ENCODE measurements around the gene CST8.

The CST8 gene

DNA sequence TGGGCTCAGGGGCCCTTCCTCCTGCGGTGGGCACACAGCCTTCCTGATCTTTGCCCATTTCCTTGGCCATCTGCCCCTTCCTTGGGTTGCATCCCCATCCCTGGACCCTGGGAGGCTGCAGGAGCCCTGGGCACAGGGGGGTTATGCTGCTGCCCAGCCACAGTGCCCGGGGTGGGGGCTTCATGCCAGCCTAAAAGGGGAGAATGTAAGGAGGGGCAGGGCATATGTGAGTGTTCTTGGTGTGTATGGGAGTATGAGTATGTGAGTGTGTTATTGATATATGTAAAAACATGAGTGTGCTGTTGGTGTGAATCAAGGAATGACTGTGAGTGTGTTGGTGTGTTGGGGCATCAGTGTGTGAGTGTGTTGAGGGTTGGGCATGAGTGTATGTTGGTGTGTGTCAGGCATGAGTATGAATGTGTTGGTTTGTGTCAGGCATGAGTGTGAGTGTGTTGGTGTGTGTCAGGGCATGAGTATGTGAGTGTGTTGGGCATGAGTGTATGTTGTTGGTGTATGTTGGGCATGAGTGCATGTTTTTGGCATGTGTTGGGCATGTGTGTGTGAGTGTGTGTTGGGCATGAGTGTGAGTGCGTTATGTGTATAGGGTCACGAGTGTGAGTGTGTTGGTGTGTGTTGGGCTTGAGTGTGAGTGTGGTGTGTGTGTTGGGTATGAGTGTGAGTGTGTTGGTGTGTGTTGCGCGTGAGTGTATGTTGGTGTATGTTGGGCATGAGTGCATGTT, 14.7 kb upstream of the CST8 start:
- no peak for DNase-seq

DNA sequence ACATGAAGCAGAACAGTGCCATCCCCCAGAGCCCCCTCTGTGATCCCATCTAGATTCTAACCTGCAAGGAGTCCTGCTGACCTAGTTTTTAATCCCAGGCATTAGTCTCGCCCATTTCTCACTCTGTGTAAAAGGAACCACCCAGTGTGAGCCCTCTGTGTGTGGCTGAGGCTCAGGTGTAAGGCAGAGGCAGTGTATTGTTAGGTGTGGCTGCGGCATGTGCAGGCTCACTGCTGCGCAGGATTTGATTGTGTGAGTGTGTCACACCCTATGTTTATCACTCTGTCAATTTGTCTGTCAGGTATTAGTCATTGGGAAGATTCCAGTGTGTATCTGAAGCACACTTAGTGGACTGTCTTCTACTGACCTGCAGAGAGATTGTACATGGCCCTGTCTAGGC, 13.7 kb upstream of the CST8 start:
- no peak for DNase-seq

DNA sequence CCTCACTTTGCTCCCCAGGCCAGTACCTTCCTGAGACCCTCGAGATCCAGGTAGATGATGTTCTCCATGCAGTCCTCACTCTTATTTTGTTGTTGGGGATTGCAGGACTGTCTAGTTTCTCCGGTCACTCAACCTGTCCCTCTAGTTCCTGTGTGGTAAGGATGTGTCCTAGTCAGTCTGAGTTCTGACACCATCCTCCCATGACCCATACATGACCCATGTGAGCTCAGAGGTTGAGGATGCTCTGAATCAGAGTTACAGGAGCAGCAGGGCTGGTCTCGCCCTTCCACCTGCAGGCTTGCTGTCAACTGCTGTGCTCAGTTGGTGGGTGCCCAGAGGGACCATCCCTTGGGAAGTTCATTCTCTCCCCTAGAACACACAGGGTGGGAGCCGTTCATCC, 11.9 kb upstream of the CST8 start:
- no peak for DNase-seq

DNA sequence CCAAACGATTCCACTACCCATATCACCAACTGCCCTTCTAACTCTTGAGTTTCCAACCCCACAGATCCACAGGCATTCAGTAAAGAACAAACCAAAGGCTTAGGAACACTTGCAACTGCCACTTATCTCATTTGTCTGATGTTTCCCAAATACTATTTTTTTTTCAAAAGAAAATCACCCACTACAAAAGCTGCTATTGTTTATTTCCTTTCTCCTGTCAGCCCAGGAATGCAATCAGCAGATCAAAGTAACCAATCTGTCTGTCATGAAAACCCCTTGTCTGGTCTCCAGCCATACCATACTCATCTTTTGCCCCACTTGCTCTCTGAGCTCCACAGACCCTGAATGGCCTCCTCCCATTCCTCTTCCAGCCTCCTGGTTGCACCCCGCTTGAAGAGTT, 8.8 kb upstream of the CST8 start:
- no peak for DNase-seq

DNA sequence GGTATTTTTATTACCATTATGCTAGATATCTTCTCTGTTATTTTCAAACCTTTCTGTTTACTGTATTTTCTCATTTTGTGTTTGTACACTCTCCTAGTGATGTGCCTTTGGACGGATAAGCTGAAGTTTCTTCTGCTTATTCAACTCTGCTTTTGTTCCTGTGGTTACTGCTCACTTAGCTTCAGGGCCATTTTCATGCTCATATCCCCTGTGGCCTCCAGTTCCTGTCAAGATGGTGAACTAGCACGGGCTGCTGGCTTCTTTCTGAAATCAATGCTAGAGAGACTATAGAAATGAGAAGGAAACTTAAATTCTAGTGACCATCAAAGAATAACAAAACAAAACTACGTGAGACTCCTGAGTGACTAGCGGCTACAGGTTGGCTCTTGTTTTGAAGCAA, 6.8 kb upstream of the CST8 start:
- no peak for DNase-seq

DNA sequence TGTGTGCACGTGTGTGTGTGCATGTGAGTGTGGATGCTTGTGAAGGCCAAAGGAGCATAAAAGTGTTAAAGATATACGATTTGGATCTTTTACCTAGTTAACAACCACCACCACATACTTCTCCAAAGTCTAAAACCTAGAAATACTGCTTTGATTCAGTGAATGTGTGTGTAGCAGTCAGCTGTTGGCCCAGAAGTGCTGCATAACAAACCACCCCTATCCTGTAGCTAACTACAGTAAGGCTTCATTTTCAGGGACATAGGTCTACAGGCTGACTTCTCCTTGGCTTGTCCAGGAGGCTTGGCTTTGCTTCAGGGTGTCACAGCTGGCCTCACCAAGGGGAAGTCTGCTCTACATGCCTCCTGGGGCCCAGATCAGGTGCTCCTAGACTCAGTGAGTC, 2.4 kb upstream of the CST8 start:
- DNase-seq: no peak

DNA sequence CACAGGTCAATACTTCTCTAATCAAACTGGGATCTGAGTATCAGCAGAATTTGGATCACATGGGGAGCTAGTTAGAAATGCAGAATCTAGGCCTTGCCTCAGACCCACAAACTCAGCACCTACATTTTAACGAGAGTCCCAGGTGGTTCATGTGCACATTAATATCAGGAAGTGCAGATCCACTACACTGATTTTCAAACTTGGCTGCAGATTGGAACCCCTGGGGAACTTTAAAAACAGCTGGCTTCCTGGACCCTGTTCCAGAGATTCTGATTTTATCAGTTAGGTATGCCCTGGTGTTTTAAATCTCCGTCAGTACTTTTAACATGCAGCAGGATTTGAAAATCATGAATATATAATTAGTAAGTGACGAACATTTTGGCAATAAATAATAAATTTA, 1.9 kb upstream of the CST8 start:
- DNase-seq: no peak

DNA sequence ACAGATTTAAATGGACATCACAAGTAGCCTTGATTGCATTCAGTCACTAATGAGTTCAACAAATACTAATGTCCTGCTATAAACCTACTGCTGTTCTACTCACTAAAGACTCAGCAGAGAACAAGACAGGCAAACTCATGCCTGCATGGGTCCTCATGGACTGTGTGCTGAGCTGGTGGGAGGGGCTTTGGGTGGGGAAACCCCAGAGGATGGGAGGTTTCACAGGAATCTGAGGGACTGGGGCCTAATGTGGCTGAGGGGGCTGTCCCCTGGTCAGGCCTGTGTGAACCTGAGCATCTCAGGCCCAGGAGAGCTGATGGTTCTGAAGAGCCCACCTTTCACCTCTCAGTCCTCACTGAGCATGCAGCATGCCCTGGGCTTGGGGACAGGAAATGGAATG, 1.4 kb downstream of the CST8 start:
- DNase-seq: no peak

DNA sequence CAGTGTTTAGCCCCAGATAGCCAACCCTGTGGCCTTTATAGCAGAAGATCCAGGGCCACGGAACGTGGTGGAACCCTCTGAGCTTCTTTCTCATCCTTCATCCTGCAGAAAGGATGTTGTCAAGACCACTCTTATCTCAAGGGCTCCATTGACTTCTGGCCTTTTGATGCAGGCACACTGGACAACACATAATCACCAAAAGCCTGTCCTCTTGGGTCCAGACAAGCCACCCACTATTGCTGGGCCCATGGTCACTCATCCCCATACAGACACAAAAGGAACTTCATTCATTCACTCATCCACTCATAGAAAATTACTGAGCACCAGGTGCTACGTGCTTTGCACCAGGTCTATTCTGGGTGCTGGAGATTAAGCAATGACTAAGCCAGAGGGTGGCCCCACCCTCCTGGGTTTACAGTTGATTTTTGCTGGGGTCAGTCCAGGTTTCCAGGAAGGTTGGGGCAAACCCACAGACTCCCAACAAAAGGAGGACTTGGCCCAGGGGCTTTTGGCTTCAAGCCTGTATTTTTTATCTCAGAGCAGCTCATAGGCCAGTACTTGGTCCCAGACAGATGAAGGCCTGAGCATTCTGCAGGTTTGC, 2.4 kb downstream of the CST8 start:
- no peak for DNase-seq

DNA sequence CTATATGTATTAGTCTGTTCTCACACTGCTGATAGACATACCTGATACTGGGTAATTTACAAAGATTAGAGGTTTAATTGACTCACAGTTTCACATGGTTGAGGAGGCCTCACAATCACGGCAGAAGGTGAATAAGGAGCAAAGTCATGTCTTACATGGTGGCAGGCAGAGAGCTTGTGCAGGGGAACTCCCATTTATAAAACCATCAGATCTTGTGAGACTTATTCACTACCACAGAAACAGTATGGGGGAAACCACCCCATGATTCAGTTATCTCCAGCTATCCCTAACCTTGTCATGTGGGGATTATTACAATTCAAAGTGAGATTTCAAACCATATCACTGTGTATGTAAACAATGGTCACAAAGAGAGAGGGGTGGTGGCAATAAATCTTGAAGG, 6.6 kb downstream of the CST8 start:
- DNase-seq: no peak

DNA sequence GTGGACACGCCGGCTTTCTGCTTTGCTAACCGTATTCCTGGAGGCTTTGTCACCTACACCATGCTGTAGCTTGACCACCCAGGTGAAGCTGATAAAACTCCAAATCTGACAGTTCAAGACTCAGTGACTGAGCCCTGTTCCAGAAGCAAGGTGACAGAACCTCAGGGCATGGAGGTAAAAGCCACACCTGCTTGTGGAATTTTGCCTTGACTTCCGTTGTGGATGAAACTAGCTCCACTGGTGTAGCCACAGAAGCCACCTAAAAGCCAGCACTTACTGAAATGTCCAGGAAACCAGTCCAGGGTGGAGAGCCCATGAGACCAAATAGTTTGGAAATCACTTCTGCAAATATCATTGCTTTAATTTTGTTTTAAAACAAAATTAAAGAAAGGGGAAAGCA, 11.0 kb downstream of the CST8 start:
- no peak for DNase-seq

DNA sequence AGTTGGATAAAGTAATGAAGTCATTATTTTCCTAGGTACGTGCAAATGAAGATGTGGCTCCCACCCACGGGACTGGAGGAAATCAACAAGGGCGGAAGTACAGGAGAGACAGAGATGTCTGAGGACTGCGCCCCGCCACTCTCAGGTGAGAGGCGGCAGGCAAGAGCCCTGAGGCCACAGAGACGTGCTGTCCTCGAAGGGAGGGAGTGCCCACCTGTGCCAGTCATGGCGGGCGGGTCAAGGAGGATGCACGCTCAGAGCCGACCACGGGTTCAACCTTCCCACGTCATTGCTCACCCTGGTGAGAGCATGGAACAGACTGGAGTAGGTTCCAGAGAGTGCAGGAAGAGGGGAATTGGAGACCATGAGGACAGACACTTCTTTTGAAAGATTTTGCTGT, 12.7 kb downstream of the CST8 start:
- no peak for DNase-seq

DNA sequence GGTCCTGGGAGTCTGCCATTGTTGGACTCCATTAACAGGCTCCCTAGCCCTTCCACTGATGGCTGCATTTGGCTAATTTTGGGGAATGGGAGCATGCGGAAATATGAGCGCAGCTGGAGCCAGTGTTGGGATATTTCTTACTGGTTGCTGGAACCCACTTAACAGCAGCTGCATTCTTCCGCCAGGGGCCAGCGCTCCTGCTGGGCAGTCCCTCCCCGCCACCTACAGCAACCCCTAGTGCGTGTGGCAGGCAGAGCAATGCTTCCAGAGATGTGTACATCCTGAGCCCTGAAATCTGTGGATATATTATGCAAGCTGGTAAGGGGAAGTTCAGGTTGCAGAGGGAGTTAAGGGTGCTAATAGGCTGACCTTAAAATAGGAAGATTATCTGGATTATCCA, 16.4 kb downstream of the CST8 start:
- no peak for DNase-seq

DNA sequence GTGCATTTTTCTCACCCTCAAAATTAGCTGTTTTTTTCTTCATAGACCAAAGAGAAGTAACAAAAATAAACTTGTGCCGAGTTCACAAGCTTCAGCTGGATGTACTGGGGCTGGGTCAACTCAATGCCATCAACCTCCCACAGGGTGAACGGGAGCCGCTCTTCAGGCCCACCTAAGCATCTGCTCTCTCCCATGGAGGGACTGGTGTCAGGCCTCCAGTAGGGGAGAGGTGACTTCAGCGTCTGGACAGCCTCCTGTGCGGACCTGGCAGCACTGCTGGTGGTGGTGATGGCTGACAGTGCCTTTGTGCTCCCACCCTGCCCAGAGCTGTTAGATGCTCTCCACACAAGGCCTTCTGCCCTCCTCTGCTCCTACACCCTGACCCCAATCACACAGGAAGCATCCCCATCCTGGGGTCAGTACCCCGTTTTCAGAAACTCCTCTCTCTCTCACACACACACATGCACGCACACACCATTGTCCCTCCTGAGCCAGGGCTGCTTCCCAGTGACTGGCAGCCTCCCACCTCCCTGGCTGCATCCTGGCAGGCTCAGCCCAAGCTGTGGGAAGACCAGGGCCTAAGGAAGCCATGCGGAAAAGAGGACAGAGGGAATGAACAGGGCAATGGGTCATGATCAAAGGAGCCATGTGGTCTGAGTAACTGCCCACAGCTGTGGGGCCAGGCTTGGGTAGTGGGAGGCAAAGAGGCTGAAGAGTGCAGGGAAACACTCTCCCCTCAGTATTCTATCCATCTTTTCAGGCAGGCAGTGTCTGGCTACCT, 17.7 kb downstream of the CST8 start:
- no peak for DNase-seq

DNA sequence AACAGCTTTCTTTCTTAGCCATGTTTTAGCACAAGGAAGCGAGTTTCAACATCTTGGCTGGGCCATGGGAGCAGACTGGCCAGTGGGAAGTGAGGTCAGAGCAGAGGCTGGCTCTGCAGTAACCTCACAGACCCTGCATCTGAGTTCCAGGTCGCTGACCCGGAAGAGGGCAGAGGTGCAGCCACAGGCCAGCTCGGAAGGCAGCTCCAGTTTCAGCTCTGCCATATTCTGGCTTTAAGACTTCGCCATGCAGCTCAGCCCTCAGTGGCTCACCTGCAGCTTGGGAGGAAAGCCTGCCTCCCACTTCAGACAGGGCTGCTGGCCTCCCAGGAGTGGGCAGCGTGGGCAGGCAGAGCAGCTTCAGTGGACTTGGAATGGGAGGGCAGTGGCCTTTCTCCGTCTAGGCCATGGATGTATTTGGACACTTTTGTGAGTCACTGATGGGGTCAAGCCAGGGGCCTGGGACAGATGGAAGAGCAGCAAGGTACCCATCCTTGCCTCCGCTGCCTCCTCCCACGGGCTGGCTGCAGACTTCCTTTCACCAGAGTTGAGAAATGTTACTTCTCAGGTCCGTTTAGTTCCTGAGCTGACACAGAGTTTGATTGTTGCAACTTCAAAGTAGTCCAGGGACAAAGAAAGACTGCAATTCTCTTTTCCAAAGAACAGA, 18.5 kb downstream of the CST8 start:
- DNase-seq: no peak

DNA sequence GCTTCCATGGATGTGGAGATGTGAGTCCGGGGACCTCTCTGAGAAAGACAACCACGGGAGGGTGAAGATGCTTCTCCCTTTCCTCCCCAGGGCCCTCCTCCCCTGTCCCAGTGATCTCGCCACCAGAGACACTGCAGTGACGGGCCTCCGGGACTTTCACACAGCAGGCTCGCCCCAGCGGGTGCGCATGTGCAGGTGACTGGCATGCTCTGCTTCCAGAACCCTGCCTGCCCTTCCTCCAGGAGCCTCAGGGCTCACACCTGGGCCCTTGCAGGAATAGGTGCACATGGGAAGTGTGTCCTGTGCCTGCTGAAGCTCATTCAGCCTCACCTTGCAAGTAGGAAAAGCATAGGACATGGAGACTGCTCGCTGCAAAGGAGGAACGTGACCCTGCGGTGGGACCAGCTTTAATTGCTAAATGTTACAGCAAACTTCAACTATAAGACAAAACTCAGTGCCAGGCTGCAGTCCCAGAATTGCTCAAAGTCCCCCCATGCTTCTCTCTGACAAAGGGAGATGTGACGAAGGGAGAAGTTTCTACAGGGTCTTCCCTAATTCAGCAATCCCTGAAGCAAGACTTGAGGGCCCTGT, 19.2 kb downstream of the CST8 start:
- no peak for DNase-seq

DNA sequence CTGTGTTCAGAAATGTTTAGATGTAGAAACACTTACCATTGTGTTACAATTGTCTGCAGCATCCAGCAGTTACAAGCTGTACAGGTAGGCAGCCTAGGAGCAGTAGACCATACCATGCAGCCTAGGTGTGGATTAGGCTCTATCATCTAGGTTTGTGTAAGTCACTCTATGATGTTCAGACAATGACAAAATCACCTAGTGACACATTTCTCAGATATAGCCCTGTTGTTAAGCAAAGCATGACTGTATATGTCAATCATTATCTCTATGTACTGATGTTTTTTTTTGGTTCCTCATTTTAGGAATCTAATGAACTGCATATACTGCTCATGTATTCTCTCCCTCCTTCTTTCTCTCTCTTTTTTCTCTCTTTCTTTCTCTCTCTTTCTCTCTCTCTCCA, 22.2 kb downstream of the CST8 start:
- DNase-seq: no peak

DNA sequence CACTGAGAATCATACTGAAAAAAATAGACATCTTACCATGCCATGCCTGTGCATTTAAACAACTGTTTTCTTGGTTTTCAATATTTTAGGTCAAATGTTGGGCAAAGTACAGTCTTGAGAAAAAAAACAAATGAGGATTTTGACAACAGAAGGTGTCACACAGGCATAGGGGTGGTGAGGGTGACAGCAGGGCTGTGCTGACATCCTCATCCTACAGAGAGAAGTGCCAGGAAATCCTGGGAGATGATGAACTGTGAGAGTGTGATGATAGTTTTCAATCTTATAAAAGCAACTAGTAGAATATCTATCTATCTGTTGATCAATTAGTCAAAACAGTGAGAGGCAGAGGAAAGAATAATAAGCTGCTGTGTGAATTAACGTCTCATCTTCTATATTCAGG, 23.9 kb downstream of the CST8 start:
- DNase-seq: no peak

DNA sequence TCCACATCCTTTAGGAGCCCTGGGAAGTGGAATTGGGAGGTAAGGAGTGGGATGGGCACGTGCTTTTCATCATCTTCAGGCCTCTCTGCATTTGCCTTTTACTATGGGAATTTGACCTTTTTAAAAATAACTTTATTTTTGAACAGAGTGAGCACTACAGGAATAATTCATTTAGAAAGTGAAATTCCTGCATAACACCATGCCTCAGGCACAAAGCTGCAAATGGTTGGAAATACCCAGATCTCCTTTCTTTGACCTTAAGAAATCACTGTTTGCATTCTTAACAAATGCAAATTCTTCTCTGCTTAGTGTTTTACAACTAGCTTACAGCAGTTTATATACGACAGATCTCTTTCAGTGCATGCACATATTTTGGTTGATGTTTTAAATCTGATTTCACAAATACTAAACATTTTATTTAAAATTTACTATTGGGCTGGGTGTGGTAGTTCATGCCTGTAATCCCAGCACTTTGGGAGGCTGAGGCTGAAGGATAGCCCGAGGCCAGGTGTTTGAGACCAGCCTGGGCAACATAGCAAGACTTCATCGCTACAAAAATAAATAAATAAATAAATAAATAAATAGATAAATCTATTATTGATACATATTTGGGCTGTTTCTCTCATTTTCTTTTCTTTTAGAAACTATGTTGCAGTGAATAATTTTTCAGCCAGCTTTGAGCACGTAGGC, 24.5 kb downstream of the CST8 start:
- no peak for DNase-seq

DNA sequence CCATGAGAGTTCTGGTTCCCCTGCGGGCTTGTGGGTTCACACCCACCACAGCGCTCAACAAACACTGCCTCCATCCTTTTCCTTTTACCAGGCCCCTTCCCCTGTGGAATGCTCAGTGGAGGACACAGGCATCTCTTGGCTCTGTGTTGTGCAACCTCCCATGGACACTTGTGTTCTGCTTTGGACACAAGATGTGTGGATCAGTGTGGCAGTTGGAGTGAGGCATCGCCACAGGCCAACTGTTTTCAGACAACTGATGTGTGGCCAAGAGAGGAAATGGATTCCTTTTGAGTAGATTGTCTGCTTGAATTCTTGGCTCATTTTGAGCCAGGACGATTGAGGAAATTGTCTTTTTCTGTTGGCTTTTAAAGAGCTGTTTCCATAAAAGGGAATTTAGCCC, 26.8 kb downstream of the CST8 start:
- no peak for DNase-seq

DNA sequence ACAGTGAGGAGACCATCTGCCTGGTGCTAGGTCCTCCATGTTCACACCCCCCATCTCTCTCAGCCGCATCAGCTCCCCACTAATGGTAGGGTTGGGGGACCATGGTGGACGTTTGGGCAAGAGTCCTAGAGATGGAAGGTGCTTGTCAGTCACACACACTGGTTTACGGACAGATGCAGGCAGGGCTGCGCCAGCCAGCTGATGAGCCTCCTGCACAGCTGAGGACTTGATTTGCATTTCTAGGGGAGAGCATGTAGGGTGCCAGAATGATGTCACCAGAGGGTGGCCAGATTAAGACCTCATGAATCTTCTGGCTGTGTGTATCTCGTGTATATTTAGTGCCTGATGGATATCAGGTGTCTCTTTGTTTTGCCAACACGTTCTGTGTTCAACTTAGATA, 28.6 kb downstream of the CST8 start:
- no peak for DNase-seq

DNA sequence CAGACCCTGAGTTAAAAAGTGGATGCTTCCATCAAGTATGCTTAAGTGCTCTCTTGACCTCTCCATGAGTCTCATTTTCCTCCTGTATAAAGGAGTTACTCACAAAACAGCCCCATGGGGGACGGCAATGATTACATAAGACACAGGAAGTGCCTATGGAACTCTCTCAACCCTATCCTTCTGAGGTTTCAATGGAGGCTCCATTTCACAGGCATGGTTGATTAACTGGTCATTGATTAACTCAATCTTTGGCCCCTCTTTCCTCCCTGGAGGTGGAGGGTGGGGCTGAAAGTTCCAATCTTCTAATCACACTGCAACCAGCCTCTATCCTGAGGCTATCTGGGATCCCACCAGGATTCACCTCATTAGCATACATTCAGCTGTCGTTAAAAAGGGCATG, 29.3 kb downstream of the CST8 start:
- no peak for DNase-seq

DNA sequence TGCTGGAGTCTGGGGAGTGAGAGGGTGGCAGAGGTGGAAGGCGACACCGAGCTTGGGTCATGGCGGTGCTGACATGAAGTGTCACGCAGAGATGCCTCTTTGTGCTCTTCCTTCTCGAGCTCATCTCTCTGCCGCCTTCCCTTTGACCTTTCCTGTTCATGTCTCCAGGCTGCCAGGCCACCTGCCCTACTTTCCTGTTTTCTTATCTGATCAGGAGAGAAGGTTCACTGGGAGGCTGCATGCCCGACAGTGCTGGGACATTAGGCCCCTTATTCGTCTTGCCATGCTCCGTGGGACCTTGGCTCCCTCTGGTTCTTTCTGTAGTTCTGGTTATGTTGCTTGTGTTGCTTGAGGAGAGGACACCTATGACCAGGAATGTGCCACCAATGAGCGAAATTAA, 33.2 kb downstream of the CST8 start:
- no peak for DNase-seq

Data from NCI-H187 (cell line).